ENCODE measurements around the gene CD52.
A peak's percentile ranks its signal among the peaks of the same experiment; 100 is the strongest.

The CD52 gene

GRCh38 chr1:26336477-26337205 is 18.9 kb downstream of the CD52 start (continued):
- TF ChIP-seq MZF1 (tag by site-specific recombination; IDR thresholded peaks at IDR 0.05; ENCODE audit: borderline replicate concordance) (no peak), ZNF501 (tag by site-specific recombination; IDR thresholded peaks at IDR 0.05) (peak; percentile 48; the same call in 1 of the 2 replicates), ZNF398 (tag by site-specific recombination; IDR thresholded peaks at IDR 0.05) (no peak), ZNF701 (tag by site-specific recombination; IDR thresholded peaks at IDR 0.05) (no peak), ZBTB1 (tag by site-specific recombination; IDR thresholded peaks at IDR 0.05) (no peak), YY2 (tag by site-specific recombination; IDR thresholded peaks at IDR 0.05) (no peak), GLIS1 (tag by site-specific recombination; IDR thresholded peaks at IDR 0.05) (peak; percentile 75), ZNF791 (tag by site-specific recombination; IDR thresholded peaks at IDR 0.05) (no peak), ZNF404 (tag by site-specific recombination; IDR thresholded peaks at IDR 0.05) (no peak), ZNF488 (tag by site-specific recombination; IDR thresholded peaks at IDR 0.05) (no peak), TRIM28 (IDR thresholded peaks at IDR 0.05; ENCODE audit: borderline replicate concordance, low read length) (no peak), KLF8 (tag by site-specific recombination; IDR thresholded peaks at IDR 0.05) (peak; percentile 34; the same call in 1 of the 2 replicates), ZFP41 (tag by site-specific recombination; IDR thresholded peaks at IDR 0.05; ENCODE audit: borderline replicate concordance) (no peak), ZNF112 (tag by site-specific recombination; IDR thresholded peaks at IDR 0.05) (no peak), ZNF114 (tag by site-specific recombination; IDR thresholded peaks at IDR 0.05) (no peak), WT1 (tag by site-specific recombination; IDR thresholded peaks at IDR 0.05) (no peak), ZNF626 (tag by site-specific recombination; IDR thresholded peaks at IDR 0.05) (no peak), ZNF623 (tag by site-specific recombination; IDR thresholded peaks at IDR 0.05) (no peak), ZNF302 (tag by site-specific recombination; IDR thresholded peaks at IDR 0.05; ENCODE audit: low read depth) (no peak), ZBTB49 (tag by site-specific recombination; IDR thresholded peaks at IDR 0.05; ENCODE audit: low read depth) (no peak), ZNF777 (tag by site-specific recombination; IDR thresholded peaks at IDR 0.05; ENCODE audit: borderline replicate concordance) (no peak), SCRT2 (tag by site-specific recombination; IDR thresholded peaks at IDR 0.05) (peak; percentile 99), ZNF561 (tag by site-specific recombination; IDR thresholded peaks at IDR 0.05; ENCODE audit: borderline replicate concordance) (peak; percentile 62; the same call in 1 of the 2 replicates), GLI4 (tag by site-specific recombination; IDR thresholded peaks at IDR 0.05) (no peak), ZNF548 (tag by site-specific recombination; IDR thresholded peaks at IDR 0.05) (no peak), ZBTB11 (tag by site-specific recombination; conservative IDR thresholded peaks at IDR 0.05; ENCODE audit: low read depth) (no peak; the same call in 1 of the 2 replicates), BCL11B (tag by site-specific recombination; IDR thresholded peaks at IDR 0.05; ENCODE audit: low read depth) (no peak), ZNF335 (tag by site-specific recombination; conservative IDR thresholded peaks at IDR 0.05) (peak; percentile 81)
- TF ChIP-seq, protein P1, sequence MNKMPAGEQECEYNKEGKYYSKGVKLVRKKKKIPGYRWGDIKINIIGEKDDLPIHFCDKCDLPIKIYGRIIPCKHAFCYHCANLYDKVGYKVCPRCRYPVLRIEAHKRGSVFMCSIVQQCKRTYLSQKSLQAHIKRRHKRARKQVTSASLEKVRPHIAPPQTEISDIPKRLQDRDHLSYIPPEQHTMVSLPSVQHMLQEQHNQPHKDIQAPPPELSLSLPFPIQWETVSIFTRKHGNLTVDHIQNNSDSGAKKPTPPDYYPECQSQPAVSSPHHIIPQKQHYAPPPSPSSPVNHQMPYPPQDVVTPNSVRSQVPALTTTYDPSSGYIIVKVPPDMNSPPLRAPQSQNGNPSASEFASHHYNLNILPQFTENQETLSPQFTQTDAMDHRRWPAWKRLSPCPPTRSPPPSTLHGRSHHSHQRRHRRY (tag by site-specific recombination; IDR thresholded peaks at IDR 0.05) = no peak
- TF ChIP-seq, protein P2, sequence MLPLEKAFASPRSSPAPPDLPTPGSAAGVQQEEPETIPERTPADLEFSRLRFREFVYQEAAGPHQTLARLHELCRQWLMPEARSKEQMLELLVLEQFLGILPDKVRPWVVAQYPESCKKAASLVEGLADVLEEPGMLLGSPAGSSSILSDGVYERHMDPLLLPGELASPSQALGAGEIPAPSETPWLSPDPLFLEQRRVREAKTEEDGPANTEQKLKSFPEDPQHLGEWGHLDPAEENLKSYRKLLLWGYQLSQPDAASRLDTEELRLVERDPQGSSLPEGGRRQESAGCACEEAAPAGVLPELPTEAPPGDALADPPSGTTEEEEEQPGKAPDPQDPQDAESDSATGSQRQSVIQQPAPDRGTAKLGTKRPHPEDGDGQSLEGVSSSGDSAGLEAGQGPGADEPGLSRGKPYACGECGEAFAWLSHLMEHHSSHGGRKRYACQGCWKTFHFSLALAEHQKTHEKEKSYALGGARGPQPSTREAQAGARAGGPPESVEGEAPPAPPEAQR (tag by site-specific recombination; IDR thresholded peaks at IDR 0.05) = no peak

All from HEK293 (cell line).